Parathyroid adenoma (tissue), 2 donors: Measurements from ENCODE around the gene XYLT2.

Experiments used
- H2AFZ ChIP-seq: fragments of 300-600 bp; sonication (generic); one replicate; pipeline ENCODE4 v1.7.0; 2017; ENCODE audit warnings: antibody characterized with exemption, mild to moderate bottlenecking
- H3K27ac ChIP-seq: fragments of 300-600 bp; sonication (generic); one replicate; pipeline ENCODE4 v1.7.0; 2017
- H3K27me3 ChIP-seq: fragments of 300-600 bp; sonication (generic); one replicate; pipeline ENCODE4 v1.7.0; 2017; ENCODE audit warnings: low read length; ENCODE audit not compliant: control insufficient read depth, insufficient read depth
- H3K36me3 ChIP-seq: fragments of 300-600 bp; sonication (generic); one replicate; pipeline ENCODE4 v1.7.0; 2017; ENCODE audit warnings: low read length; ENCODE audit not compliant: control insufficient read depth, insufficient read depth
- H3K4me1 ChIP-seq: fragments of 300-600 bp; sonication (generic); one replicate; pipeline ENCODE4 v1.7.0; 2017; ENCODE audit warnings: control low read depth
- H3K4me2 ChIP-seq: fragments of 300-600 bp; sonication (generic); one replicate; pipeline ENCODE4 v1.7.0; 2017; ENCODE audit warnings: low read length
- H3K4me3 ChIP-seq: fragments of 300-600 bp; sonication (generic); one replicate; pipeline ENCODE4 v1.7.0; 2017; ENCODE audit warnings: low read depth, low read length
- H3K79me2 ChIP-seq: fragments of 300-600 bp; sonication (generic); one replicate; pipeline ENCODE4 v1.7.0; 2017; ENCODE audit warnings: control low read depth
- H3K9ac ChIP-seq: fragments of 300-600 bp; sonication (generic); one replicate; pipeline ENCODE4 v1.7.0; 2017; ENCODE audit warnings: mild to moderate bottlenecking
- H3K9me3 ChIP-seq: fragments of 300-600 bp; sonication (generic); one replicate; pipeline ENCODE4 v1.7.0; 2017; ENCODE audit warnings: low read length; ENCODE audit not compliant: control insufficient read depth
- TF ChIP-seq, protein P1 (sequence below): fragments of 300-600 bp; sonication (generic); IDR thresholded peaks from one replicate; pipeline ENCODE4 v1.7.0; 2017; ENCODE audit warnings: antibody characterized with exemption, mild to moderate bottlenecking
- donor health status: primary hyperparathyroidism.

Gene XYLT2

DNA sequence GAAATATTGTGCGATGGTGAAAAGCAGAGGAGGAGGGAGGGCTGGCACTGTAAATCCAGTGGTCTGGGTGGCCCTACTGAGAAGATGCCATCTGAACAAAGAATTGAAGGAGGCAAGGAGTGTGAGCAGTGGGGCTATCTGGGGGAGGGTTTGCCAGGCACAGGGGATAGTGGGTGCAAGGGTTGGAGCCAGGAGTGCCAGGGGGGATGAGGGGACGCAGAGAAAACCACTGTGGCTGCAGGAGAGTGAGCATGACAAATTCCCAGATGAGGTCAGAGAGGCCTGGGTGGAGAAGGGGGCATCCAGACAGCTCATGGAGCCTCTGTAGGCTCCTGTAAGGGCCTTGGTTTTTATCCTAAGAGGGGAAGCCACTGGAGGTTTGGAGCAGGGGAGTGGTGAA is 4.8 kb downstream of the XYLT2 start:
- H2AFZ ChIP-seq: no peak overlapping the region
- no peaks in the 10 kb centered on the region for H3K27me3 ChIP-seq
- H3K79me2 ChIP-seq: peaks cover 5% of the 10 kb centered on the region
- H3K4me2 ChIP-seq: no peak overlapping the region
- no peak overlapping the region for H3K9ac ChIP-seq
- no peak overlapping the region for H3K4me3 ChIP-seq
- TF ChIP-seq, protein P1, sequence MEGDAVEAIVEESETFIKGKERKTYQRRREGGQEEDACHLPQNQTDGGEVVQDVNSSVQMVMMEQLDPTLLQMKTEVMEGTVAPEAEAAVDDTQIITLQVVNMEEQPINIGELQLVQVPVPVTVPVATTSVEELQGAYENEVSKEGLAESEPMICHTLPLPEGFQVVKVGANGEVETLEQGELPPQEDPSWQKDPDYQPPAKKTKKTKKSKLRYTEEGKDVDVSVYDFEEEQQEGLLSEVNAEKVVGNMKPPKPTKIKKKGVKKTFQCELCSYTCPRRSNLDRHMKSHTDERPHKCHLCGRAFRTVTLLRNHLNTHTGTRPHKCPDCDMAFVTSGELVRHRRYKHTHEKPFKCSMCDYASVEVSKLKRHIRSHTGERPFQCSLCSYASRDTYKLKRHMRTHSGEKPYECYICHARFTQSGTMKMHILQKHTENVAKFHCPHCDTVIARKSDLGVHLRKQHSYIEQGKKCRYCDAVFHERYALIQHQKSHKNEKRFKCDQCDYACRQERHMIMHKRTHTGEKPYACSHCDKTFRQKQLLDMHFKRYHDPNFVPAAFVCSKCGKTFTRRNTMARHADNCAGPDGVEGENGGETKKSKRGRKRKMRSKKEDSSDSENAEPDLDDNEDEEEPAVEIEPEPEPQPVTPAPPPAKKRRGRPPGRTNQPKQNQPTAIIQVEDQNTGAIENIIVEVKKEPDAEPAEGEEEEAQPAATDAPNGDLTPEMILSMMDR: no peak
- H3K4me1 ChIP-seq: no peaks in the 10 kb centered on the region
- no peaks in the 10 kb centered on the region for H3K36me3 ChIP-seq
- no peaks in the 10 kb centered on the region for H3K9me3 ChIP-seq
- no peak overlapping the region for H3K27ac ChIP-seq

DNA sequence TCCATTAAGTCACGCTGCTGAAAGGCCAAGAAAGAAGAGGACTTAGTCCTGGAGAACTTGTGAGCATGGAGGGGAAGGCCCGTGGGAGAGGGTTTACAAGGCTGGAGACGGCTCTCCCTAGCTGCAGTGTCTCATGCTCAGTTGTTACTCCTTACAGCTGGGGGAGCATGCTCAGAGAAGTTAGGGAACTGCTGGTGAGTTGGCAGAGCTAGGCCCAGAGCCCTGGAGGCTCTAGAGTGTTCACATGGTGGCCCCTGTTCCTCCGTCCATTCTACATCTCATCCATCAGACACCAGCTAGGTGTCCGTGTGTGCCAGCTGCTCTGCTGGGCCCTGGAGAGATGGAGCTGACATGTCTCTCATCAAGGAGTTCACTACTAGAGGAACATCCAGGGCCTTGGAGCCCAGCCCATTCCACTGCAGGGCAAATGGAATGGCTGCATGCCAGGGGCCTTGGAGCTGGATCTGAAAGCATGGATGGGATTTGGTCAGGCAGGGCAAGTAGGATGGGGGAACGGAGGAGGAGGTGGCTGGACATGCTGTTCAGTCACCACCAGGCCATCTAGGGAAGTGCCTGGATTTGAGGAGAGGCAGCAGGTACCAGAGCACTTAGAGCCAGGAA is 6.3 kb downstream of the XYLT2 start:
- Histone ChIP-seq H3K36me3 (no peaks in the 10 kb centered on the region), H3K4me1 (no peaks in the 10 kb centered on the region), H3K9ac (no peak overlapping the region), H3K27ac (no peak overlapping the region), H2AFZ (no peak overlapping the region), H3K79me2 (peaks cover 5% of the 10 kb centered on the region), H3K4me3 (no peak overlapping the region), H3K4me2 (no peak overlapping the region), H3K9me3 (no peaks in the 10 kb centered on the region), H3K27me3 (no peaks in the 10 kb centered on the region)
- TF ChIP-seq, protein P1: no peak

DNA sequence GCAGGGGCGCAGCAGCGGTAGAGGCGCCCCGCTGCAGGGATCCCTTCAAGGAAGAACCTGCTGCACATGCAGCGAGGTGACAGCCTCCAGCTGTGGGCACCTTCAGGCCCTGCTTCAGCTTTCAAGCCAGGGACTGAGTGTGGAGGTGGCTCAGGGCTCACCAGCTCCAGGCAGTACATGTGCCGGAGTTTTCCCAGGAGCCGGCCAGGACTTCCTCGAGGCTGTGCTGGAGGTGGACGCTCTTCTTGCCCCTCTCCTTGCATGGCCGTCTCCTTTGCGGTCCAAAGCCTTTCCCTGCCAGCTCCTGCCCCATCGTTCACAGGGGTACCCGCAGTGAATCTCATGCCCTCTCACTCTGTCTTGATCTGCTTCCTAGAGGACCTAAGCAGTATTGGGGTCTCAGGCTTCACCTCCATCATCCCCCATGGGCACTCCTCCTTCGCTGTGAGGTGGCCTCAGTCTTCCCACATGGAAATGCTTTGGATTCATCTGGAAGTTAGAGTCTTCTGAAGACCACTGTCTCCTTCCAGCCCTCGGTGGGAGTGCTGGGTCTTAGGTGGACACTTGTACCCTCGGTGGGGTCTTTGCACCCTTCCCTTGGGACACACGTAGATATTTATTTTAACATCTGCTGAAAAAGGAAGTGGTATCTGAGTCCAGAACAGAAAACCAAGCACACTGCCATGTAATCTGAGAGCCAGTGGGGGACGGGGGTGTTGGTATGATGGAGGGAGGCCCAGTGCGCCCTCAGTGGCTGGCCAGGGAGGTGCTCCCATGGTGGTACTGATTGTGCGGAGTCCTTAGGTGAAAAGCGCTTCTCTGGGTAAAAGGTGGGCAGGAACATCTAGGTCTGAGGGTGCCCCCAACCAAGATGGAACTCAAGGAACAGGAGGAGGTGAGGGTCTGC is 7.0 kb downstream of the XYLT2 start:
- Histone ChIP-seq H3K27me3 (no peaks in the 10 kb centered on the region), H3K27ac (no peak overlapping the region), H3K9ac (no peak overlapping the region), H3K9me3 (no peaks in the 10 kb centered on the region), H3K36me3 (no peaks in the 10 kb centered on the region), H3K4me2 (no peak overlapping the region), H3K4me3 (no peak overlapping the region), H3K79me2 (peaks cover 5% of the 10 kb centered on the region), H3K4me1 (no peaks in the 10 kb centered on the region), H2AFZ (no peak overlapping the region)
- TF ChIP-seq, protein P1: no peak

DNA sequence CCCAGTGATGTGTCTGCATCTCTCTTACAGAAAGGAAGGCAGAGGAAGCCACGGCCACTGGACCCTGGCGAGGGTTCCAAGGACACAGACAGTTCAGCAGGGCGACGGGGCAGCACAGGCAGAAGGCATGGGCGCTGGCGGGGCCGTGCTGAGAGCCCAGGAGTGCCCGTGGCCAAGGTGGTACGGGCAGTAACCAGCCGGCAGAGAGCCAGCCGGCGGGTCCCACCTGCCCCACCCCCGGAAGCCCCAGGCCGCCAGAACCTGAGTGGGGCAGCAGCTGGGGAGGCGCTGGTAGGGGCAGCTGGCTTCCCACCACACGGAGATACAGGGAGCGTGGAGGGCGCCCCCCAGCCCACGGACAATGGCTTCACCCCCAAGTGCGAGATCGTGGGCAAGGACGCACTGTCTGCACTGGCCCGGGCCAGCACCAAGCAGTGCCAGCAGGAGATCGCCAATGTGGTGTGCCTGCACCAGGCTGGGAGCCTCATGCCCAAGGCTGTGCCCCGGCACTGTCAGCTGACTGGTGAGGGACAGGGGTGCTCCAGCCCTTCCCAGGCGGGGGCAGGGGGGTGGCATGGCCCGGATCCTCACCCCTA is 7.8 kb downstream of the XYLT2 start:
- Histone ChIP-seq H3K4me3 (no peak overlapping the region), H3K27ac (no peak overlapping the region), H3K4me1 (no peaks in the 10 kb centered on the region), H3K4me2 (no peak overlapping the region), H3K36me3 (no peaks in the 10 kb centered on the region), H2AFZ (no peak overlapping the region), H3K9ac (no peak overlapping the region), H3K9me3 (no peaks in the 10 kb centered on the region), H3K79me2 (peaks cover 3% of the 10 kb centered on the region), H3K27me3 (no peaks in the 10 kb centered on the region)
- TF ChIP-seq, protein P1: no peak
